GM18498 (cell line): ENCODE measurements around the gene RNF213.
"Not testable (repeated sequence)": the region's sequence is repeated elsewhere in the genome, so short reads cannot be mapped to it uniquely, and the experiment has no call there.

Experiments used
- ATAC-seq: cut with Tn5 transposase; IDR thresholded peaks from one replicate; pipeline ENCODE4 v1.9.1; 2021; ENCODE audit warnings: mild to moderate bottlenecking, moderate library complexity; ENCODE audit not compliant: unreplicated experiment

RNF213 gene

DNA sequence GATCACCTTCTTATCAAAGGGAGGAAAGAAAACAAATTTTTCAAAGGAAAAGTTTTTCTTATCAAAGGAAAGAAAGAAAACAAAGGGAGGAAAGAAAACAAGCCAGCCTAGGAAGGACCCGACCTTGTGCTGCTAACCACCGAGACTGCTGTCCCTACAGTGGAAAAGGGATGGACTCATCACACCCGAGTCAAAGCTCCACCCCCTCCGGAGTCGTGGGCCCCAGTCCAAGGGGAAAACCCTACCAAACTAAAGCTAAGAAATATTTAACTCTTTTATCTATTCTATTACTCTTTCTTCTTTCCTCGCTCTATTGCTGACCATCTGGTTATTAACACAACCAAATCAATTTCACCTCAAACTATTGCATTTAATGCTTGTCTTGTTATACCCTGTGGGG is 148.2 kb downstream of the RNF213 start:
- ATAC-seq, result no peak

- no peak for ATAC-seq
These were observed 149.0 kb downstream of the RNF213 start for GRCh38 chr17:80409626-80410025.

DNA sequence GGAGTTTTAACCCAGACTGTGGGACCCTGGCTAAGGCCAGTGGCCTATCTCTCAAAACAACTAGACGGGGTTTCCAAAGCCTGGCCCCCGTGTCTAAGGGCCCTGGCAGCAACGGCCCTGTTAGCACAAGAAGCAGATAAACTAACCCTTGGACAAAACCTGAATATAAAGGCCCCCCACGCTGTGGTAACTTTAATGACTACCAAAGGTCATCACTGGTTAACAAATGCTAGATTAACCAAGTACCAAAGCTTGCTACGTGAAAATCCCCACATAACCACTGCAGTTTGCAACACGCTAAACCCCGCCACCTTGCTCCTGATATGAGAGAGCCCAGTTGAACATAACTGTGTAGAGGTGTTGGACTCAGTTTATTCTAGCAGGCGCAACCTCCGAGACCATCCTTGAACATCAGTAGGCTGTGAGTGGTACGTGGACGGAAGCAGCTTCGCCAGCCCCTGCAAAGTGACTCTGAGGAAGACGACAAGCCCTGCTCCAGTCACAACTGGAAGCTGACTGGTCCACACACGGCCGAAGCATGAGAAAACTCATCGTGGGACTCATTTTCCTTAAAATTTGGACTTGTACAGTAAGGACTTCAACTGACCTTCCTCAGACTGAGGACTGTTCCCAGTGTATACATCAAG is 149.9 kb downstream of the RNF213 start:
- ATAC-seq, result not testable (repeated sequence)

DNA sequence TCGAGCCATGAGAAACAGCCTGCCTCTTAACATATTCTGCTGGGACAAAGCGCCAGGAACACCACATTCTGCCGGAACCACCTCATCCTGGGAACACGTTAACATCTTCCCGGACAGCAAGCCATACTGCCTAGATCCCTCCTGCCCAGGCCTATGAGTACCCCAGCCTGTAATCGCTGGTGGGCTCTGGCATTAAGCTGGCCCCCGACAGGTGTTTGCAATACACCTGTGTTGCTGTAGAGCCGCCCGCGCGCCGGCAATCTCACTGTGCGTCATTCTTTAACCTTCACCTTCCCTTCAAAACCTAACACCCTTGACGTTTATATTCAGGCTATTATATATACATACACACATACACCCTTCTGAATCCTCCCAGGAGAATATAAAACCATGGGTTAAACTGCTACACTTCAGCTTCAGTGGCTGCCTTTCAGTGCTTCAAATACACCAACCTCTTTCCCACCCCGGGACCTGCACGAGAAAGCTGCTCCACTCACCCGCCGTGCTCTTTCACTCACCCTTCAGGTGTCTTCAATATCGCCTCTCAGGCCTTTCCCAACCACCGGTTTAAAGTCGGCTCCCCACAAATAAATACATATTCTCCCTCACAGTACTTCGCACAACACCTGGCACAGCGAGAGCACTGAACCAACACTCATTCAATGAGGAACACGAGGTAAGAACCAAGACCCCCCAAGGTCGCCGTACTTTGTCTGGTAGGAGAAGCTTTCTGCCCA is 153.3 kb downstream of the RNF213 start:
- ATAC-seq, result no peak

DNA sequence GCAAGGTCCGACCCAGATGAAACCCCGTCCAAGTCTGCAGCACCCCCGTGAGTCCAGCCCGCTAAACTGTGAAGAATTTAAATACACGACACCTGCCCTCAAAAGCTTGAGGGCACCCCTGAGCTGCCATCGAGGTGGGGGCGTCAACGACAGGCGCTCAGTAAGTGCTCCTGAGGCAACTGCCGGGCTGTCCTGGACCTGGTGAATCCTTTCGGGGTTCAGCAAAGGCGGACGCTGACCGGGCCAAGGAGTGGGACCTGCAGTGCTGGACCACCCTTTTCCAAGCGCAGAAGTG is 153.8 kb downstream of the RNF213 start:
- ATAC-seq, result no peak

DNA sequence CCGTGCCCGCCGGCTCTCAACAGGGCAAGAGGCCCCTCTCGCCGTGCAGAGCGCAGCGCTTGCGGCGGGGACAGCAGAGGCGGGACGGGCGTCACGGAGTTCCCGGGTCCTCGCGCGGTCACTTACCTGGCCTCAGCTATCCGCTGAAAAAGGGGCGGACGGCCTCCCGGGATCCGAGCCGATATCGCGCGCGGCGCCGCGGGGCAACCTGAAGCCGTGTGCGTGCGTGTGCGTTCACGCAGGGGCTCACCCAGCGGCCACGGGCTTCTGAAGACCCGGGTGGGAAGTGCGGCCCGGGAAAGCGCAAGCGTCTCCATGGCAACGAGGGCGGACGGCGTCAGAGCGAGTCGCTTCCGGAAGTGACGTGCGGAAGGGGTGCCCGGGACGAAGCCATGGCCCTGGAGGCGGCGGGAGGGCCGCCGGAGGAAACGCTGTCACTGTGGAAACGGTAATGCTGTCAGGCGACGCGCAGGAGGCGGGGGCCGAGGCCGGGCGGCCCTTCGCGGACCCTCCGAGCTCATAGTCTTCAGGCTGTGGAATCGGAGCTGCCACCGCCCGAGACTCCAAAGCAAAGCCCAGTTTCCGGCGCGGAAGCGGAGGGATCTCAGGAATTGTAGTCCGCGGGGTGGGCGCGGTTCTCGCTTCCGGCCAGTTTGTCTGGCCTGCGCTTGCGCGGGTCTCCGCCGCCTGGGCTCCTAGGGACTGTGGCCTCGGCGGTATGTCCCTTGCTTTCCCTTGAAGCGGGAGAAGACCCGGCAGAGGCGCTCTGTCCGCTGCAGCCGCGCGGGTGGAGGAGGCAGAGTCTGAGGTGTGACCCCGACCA is 154.4 kb downstream of the RNF213 start, which contains the start of gene ENDOV:
Gene ENDOV, plus strand, starts transcription at position 365 of the 823 bp plus-strand sequence. Its CDS starts 28 bp downstream, at position 393.
- ATAC-seq, result peak; percentile 95

- peak; percentile 32 for ATAC-seq
These were observed 155.0 kb downstream of the RNF213 start for GRCh38 chr17:80415626-80416137.

- no peak for ATAC-seq
These were observed 155.7 kb downstream of the RNF213 start for GRCh38 chr17:80416260-80416939.

DNA sequence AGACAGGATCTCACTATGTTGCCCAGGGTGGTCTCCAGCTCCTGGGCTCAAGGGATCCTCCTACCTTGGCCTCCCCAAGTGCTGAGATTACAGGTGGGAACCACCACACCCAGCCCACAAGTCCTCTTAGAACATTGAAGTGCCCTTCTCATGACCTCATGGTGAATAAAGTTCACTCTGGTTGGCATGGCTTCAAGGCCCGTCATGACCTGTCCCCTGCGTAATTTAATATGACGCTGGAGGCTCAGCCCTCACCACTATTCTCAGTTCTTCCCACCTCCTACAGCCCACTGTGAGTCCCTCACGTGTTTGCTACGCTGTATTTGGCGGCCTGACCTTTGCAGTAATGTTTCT is 156.3 kb downstream of the RNF213 start:
- ATAC-seq, result no peak

GRCh38 chr17:80418589-80418988 is 157.9 kb downstream of the RNF213 start:
- no peak for ATAC-seq

DNA sequence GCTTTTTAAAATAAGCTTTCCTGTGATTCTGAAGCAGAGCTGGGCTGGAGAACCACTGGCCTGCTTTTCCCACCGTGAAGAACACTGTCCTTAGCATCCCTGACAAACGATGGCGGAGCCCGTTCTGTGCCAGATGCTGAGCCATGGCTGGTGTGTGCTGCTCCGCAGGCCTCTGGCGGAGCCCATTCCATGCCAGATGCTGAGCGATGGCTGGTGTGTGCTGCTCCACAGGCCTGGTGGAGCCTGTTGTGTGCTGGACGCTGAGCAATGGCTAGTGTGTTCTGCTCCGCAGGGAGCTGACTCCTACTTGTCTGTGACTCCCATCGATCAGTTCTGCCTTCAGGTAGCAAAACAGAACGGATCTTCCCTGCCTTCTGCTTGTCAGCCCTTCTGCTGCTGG is 158.6 kb downstream of the RNF213 start:
- ATAC-seq, result no peak

DNA sequence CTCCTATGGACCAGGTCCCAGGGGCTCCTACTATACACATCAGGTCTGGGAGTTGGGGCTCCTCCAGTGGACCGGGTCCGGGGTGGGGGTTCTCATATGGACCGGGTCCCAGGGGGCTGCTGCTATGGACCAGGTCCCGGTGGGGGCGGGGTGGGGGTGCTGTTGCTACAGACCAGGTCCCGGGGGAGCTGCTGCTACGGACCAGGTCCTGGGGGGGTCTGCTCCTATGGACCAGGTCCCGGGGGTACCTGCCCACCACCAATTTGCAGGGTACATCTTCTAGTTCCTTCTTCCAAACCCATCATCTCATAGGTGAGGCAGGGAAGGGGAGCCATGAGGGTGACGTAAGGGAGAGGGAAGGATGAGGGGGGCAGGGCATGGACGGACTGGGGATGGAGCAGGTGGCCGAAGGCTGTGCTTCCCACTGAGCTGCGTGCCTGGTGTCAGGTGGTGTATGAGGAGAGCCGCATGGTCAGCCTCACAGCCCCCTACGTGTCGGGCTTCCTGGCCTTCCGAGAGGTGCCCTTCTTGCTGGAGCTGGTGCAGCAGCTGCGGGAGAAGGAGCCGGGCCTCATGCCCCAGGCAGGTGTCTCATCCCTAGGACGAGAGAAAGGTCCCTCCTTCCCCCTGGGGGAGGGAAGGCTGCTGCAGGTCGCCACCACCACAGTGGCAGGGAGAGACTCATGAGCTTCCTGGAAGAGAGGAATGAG is 160.9 kb downstream of the RNF213 start:
- ATAC-seq, result no peak

DNA sequence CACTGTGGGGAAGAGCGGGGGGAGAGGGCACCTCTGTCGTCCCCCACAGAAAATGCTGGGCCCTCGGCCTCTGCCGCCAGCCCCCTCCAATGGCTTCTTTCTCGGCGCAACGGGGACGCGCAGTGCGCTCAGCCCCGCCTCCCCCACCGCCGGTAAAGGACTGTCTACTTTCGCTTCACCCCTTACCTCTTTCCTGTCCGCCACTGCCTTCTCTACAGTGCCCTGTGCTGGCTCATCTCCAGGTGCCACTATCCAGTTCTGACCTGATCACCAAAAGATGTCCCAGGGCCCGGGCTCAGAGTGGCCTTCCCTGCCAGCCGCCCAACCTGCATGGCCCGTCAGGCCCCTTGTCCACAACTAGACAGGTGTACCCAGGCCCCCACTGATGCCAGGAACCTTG is 161.6 kb downstream of the RNF213 start:
- ATAC-seq, result no peak

DNA sequence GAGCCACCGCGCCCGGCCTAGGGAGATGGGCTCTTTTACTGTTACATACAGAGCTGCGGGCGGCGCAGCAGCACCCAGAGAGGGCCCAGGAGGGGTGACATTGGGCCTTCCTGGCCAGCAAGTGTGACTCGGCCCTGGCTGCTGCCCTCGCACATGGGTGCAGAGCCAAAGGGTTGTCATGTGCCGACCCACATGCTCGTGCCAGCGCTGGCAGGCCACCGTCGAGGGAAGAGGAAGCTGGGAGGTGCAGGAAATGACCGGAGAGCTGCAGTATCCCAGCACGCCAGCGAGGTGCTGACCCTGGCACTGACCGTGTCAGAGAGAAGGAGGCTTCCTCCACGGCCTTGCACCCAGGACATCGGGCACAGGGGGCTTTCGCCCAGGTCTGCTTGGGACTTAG is 162.3 kb downstream of the RNF213 start:
- no peak for ATAC-seq

DNA sequence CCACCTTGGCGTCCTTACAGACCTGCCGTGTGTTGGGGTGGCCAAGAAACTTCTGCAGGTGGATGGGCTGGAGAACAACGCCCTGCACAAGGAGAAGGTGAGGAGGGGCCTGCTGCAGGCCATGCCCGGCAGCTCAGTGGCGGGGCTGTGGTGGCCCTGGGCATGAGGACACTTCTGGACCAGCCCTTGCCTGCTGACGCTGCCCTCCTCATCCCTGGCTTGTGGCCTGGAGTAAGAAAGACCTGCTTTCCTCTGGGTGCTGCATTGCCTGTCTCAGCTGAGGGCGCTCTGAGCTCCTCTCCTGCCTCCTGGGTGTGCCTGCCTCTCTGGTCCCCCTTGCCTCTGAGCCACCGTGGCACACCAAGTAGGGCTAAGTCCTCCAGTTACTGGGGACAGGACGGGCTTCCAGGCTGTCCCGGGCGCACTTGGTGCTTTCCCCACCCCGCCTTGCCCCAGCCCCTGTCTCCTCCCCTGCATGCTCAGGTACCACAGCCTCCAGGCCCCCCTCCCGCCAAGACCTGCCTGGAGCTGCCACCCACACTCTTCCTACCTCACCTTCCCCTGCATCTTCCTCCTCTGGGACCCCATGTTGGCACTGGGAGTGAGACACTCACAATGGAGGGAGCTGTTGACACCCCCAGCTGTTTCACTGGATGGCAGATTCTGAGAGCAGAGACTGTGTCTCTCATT is 163.0 kb downstream of the RNF213 start:
- no peak for ATAC-seq

- ATAC-seq, result no peak
These were observed 163.6 kb downstream of the RNF213 start for GRCh38 chr17:80424261-80424660.

GRCh38 chr17:80424878-80425765 is 164.5 kb downstream of the RNF213 start:
- no peak for ATAC-seq

GRCh38 chr17:80425835-80426426 is 165.3 kb downstream of the RNF213 start:
- no peak for ATAC-seq
